Measurements from ENCODE around the gene RND3. TPM values are rescaled to one million over a fixed set of nuclear protein-coding genes. Genes with fewer than 3 reads are reported as not detected.
A peak's percentile ranks its signal among the peaks of the same experiment; 100 is the strongest.

Gene RND3
- total RNA-seq, 1 experiment from 2014 or later = 62.6 TPM

DNA sequence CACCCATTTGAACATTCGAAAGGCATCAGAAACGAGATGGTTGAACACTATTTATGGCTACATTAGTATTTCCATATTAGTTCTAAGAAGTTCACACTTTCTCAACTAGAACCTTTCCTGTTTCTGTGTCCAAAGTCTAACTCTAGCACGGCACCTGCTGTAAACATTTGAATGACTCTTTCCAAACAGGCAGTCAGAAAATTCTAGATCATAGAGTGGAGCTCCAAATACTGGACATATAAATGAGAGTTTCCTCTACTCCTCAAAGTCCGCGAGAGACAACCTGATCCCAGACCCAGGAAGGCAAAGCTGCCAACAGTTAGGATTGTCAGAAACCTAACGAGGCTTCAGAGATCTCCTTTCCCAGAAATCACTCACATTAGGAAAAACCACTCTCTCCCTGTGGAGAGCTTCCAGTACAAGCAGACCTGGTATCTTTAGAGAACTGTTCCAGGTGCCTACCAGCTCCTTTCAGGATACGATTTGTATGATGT lies 10.6 kb downstream of the RND3 start:
- no peak for DNase-seq (ENCODE audit: low read depth)

DNA sequence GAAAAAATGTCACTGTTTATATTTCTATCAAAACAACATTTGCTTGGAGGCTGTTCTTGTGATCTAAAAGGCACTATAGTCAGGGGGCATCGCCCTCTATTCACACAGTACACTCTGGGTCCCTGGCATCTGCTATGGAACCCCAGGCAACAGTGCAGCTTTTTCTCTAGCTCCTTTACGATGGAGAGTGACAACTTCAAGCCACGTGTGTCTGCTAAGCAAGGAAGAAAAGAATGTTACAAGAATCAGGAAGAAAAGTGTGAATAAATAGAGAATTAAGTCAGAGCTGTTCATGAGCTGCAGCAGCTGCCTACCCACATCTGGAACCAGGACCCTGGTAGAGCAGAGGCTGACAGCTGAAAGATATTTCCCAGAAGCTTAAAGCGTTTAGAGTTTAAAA lies 11.2 kb downstream of the RND3 start:
- DNase-seq (ENCODE audit: low read depth) = no peak

DNA sequence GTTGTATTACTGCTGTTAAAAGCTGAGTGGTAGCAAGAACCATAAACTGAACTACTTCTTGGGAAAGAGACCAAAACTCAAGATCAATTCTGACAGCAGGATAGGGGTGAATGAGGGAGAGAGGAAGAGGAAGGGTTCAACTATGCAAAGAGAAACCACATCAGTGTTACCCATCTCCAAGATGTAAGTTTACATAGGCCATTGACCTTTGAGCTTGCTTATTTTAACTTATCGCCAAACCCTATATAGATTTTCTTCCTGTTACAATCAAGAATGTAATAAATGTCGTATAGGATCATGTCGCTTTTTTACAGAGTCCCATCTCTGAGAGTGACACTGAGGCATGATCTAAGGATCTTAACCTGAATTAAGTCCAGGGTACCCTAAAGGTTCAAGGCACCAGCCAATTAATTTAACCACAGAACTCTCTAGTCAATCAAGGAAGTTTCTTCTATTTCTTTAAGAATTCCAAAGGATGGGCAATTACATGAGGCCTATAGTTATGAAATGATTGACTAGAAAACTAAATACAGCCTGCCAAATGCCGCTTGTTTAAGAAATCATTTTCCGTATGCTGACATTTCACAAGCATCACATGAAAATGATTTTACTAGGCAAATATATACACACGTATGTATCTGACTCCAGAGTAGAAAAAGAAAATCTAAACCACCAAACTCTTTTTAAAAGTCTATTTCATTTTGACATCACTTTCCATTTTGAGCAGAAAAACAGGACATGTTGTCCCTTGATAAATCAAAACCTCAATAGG lies 11.8 kb downstream of the RND3 start:
- DNase-seq (ENCODE audit: low read depth) = no peak

DNA sequence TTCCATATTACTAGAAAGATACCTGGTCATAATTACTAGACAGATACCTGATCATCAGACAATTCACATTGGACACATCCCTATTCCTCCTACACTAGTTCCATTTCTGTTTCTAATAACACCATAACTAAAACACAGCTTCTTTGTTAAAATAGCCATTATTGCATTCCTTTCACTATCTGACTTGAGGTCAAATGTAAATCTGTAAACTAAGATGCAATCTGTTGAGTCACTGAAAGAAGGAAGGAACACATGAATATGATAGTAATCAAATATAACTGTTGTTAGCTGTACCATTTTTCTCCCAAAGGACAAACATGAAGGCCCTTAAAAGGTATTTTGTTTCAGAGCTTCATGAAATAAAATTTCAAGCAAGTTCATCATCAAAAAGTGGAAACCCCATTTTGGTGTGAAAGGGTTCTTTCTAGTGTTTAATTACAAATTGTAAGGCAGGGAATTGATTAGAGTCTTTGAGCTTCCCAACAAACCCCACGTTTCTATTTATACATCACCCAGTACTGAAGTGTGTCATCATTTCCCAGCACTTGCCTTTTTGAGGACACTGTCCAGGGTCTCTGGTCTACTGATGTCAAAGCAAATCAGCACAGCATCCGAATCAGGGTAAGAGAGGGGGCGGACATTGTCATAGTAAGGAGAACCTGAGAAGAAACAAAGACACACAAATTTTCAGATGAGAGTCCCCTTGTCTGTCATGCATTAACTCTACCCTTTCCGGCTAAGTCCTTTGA lies 13.0 kb downstream of the RND3 start:
- no peak for DNase-seq (ENCODE audit: low read depth)

DNA sequence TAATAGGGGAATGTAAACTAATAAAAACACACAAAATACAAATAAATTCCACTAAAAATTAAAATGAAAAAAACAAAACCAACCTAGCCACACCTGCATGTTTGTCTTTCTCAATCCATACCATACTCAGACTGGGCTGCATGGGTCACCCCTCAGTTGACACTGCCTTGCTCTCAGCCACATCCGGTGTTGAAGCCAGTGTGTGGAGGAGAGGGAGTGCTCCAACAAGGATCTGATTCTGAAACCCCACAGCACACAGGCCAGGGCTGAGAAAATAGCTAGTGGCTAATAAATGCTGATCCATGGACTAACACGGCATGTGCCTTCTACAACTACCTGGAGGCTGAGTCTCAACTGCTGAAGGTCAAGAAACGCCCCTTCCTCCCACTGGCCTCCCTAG lies 13.7 kb downstream of the RND3 start:
- DNase-seq (ENCODE audit: low read depth) = peak; percentile 36

DNA sequence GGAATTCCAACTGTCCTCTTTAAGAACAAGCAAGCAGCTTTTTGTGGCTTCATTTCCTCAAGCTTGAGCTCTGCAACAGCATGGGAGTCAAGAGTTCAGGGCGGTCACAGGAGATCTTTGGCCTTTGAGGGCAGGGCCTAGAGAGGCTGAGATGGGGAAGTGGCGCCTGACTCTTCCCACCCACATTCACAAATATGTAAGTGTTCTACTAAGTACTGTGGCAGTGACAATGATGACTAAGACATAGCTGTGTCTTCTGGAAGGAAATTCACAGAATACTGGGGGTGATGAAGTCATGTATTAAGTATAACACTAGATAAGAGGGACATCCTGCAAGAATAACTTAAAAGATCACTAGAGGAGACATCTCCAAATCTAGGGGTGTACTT lies 15.0 kb downstream of the RND3 start:
- peak; percentile 79 for DNase-seq (ENCODE audit: low read depth)

DNA sequence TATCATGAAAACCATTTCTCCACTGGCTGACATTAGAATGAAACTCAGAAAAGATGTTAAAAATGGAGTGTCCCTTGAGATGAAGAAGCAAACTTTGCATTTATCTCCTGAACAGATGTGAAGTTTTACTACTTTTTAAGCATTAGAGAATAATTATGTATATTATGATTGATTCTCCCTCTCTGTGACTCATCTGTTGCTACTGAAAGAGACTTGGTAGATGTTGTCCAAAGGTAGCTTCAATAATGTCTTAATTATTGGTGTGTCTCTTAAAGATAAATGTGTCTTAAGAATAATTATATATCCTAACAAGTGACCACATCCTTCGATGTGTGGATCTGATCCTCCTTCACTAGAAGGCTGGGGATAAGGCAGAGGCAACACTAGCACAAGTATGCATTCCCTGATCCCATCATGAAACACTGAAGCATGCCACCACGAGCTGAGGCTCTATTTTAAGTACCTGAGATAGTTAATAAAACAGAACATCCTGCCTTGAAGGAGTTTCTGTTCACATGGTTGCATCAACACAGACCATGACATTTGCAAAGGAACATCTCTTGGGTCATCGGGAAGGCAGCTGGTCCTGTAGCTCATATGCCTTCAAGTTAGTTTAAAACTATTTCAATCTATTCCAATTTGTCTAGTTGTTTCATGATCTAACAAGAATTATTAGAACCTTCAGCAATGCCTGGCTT lies 15.5 kb downstream of the RND3 start:
- DNase-seq (ENCODE audit: low read depth) = no peak

DNA sequence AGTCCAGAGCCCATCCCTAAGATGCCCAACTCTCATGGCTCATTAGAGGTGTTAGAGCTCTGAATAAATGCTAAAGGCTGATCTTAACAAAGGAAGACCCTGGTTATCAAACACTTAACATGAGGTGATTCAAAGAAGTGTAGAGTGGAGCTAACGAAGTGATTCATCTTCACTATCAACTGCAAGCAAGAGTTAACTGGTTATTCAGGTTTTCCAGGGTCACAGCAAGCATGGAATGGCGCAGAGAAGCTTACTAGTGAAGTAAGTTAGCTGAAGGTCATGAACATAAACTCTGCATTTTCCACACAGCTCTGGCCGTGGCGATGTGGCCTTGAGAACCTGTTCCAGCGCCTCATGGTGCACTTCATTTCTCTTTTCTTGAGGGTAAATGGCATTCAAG lies 17.0 kb downstream of the RND3 start:
- no peak for DNase-seq (ENCODE audit: low read depth)

DNA sequence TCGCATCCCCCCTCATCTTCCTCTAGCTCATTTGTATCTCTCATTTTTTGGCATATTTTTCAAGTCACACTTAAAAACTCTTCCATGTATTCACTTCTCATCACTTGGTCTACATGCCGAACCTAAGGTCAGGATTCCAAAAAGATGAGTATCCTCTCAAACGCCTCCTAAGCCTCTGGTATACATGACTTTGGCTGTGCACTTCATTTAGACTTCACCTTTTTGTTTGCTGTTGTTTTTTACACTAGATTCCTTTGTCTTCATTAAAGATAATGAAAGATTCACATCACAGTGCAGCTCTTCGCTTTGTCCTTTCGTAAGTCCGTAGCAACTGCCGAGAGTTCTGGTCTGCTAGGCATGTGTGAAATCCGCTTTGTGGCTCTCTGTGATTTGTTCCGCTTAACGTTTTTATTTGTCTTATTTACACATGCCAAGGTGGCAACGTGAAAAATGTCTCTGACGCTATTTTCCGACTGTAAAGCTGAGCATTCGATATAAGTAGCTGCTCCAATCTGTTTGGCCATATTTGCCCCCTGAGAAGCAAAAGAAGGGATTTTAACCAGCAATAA lies 17.7 kb downstream of the RND3 start:
- no peak for DNase-seq (ENCODE audit: low read depth)

DNA sequence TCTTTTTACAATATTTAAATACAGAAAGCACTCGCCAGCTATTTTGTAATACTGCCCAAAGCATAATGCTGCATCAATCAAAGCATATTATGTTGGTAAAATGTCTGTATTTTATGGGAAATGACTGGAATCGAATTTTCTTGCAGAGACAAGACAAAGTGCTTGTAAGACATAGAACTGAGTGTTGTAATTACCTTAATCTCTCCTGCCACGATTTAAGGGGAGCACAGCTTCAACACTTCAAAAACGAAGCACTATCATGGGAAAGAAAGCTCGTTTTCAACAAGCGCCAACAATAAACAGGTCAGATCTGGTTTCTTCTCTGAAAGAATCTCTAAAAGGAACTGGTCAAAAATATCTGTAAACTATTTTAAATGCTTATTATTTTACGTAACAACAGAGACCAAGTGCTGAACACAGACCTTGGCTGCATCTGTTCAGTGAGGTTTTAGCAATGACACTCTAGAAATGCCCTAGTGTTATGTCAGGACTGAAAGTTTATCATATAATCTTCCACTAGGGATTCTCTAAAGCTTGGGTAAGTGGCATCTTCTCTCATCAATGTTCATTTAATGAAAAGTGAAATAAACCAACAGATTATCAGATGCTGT lies 19.0 kb downstream of the RND3 start:
- DNase-seq (ENCODE audit: low read depth) = no peak

DNA sequence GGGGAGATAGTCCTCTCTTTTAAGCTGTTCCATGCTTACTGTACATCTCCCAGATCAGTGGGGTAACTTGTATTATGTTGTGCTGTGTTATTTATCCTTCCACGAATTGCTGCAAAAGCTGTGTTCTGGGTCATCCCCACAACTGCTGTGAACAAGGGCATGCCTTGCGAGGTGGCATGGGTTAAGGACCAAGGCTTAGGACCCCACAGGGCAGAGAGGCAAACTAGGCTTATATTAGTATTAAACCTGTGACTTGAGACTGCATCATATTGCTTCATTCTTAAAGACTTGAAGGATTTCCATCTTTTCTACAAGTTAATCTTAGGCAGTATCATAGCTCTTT lies 19.9 kb downstream of the RND3 start:
- no peak for DNase-seq (ENCODE audit: low read depth)

DNA sequence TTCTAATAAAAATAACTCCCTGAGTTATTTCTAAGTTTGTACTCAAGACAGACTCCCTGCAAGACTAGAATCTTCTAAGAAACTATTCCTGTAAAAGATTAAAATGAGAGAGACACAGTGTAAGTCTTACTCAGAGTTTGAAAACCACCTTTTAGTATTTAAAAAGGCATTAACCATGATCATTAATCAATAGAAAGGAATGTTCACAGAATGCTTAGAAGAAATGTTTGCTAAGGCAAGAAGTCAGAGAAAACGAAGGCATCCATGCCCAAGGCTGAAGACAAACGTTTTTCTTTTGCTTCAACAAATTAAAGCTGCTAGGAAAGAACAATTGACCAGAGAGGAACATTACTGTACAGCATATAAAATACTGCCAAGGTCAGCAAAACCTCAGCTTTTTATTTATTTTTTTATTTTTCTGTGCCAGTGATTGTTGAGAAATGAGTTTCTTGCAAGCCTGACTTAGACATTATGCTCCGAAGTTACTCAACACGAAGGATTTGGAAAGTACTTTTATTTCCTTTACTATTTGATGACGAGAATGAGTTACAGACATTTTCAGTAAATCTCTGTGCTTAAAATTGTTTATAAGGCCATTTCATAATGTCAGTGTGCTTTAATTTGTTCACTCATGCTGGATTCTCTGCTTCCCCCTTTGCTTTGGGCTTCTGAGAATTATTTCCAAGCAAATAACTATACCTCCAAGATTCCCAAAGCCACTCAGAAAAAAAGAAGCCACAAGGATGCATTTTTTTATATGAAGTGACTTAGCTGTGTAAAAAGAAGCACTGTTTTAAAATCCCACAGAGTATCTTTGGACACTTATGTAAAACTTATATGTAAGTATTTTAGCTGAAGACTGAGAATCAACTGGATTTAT lies 20.5 kb downstream of the RND3 start:
- no peak for DNase-seq (ENCODE audit: low read depth)

DNA sequence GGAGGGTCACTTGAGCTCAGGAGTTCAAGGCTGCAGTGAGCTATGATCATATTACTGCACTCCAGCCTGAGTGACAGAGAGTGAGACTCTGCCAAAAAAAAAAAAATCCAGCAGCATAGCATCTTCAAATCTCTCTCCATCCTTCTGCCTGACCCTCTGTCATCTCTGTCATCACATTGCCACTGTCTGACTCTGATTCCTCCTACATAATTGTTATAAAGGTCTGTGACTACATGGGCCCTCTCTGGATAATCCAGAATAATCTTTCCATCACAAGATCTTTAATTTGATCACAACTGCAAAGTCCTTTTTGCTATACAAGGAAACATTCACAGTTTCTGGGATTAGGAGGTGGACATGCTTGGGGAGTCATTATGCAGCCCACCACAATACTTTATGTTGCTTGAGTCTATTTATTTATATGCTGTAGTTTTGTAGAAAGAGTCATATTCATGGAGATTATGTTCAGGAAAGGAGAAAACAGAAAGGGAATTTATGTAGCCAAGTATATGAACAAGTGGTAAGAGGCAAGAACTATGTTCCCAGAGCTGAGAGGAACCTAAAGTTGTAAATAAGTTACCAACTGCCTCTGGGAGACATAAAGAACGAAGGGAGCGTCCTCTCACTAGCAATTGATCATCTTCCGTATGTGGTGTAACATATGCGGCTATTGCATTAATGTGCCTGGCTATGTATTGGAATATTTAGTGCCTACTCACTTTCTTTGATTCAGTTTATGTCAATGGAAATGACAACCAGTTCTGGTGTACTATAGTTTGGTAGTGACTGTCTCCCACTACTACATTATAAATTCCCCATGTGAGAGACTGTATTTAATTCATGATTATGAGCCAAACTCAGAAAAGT lies 21.5 kb downstream of the RND3 start:
- DNase-seq (ENCODE audit: low read depth) = no peak

DNA sequence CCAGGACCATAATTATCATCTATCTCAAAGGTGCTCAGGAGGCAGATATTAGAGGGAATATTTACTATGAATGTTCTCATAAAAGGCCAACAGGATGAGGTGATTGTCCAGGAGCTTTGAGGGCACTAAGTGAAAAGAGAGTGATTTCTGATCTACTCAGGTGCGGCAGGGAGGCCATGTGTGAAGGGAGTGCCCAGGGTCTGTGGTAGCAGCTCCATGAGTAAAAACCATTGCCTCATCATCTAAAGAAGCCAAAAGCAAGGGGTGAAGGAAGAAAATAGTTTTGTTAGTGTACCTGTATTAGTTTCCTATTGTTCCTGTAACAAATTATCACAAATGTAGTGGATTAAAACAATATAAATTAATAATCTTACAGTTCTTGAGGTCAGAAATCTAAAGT lies 22.5 kb downstream of the RND3 start:
- DNase-seq (ENCODE audit: low read depth) = no peak

DNA sequence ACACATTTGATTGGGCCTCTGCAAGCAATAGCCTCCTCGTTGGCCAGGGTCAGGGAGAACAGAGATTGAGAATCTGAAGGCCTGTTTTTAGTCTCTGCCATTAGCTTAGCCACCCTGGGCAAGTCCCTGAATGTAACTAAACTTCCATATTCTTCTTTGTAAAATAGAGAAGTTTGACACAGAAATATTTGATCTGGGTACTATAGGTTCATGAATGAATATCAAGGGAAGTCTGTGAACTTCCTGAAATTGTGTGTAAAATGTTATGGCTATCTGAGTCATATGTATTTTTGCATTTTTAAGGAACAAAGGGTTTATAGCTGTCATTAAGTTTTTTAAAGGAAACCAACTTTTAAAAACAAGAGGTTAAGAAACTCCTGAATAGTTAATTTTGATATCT lies 23.2 kb downstream of the RND3 start:
- no peak for DNase-seq (ENCODE audit: low read depth)

DNA sequence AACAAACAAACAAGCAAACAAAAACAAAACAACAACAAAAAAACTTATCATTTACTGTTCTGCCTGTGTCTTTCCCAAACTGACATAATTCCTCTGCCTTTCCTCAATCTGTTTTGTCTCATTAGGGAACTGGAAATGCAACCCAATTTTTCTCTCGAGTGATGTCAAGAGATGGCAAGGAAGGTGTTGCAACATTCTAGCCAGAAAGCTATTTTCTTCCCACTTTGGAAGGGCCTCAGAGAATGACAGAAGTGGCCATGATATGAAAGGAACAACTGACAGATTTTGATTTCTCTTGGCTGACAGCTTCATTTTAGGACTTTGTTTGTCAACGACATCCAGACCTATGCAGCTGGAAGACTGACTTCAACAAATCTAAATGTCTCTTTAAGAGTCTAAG lies 24.7 kb downstream of the RND3 start:
- DNase-seq (ENCODE audit: low read depth) = no peak

DNA sequence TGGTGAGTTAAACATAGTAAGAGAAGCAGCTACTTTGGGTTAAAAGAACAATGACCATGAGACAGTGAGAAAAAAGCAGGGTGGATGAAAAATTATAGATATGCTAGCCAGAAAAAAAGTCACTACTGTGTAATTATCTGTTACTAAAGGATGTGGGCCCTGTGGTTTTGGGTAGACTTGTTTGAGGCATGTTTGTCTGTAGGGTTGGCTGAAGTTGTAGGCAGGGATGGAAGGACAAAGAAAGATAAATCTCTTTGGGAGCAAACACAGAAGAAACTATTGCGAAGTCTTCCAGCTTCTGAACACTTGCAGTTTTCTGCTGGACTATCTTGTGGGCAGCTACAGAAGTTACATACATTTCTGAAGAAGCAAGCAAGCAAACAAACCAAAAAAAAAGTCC lies 28.2 kb downstream of the RND3 start:
- no peak for DNase-seq (ENCODE audit: low read depth)

DNA sequence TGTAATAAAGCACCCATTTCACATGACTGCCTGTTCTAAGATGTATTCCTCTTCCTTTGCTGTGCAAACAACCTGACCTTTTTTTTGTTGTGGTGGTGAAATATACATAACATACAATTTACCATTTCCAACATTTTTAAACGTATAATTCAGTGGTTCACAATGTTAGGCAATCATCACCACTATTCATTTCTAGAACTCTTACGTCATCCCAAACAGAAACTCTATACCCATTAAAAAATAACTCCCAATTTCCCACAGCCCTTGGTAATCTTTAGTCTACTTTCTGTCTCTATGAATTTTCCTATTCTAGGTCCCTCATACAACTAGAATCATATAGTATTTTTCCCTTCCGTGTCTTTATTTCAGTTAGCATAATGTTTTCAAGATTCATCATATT lies 36.7 kb downstream of the RND3 start:
- no peak for DNase-seq (ENCODE audit: low read depth)

DNA sequence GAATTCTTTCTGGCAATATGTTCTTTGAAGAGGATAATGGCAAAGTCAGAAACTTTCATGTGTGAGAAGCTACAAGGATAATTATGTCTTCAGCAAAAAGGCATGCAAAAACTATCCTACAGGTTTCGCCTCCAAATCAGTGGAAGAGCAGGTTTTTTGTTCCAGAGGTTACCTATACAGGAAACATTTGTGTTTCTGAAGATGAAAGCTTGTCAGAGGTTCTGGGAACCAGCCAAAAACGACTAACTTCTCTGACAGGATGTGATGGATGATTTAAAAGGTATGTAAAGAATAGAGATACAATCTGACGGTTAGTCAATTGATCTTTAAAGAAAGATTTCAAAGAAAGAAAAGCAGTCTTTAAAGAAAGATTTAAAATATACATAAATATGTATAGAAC lies 37.6 kb downstream of the RND3 start:
- DNase-seq (ENCODE audit: low read depth) = no peak

DNA sequence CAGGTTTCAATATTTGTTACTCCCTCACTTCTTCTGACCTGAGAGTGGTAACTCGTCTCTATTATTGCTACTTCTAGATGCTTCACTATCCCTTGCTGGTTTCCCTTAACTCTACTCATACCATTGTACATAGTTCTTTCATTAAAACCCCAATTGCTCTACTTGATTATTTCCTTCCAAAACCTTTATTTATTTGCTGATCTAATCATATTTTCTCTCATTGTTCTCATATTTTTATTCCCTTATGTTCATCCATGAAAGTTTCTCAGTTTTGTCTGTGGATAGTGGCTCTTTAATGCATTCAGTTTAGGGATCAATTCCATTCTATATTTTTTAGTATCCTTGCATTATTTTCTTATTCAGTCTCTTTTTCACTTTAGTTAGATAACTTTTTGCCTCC lies 42.1 kb downstream of the RND3 start:
- DNase-seq (ENCODE audit: low read depth) = no peak
